Measurements from ENCODE around the gene RAB9A.

RAB9A gene

DNA sequence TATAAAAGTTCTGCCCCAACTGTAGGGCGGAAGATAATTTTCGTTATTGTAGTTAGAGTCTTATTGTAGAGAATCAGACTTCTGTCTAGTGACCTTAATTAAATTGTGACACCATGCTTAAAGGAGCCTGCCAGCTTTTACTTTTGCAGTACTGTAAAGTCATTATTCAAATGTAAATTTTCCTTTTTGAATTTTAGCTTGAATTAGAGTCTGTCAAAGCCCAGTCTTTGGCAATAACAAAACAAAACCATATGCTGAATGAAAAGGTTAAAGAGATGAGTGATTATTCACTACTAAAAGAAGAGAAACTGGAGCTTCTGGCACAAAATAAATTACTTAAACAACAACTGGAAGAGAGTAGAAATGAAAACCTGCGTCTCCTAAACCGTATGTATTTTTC, 67.5 kb downstream of the RAB9A start:
- Histone ChIP-seq H3K9me3 (ENCODE audit: control insufficient read depth, insufficient read depth, low read length) (no peaks in the 10 kb centered on the region), H3K4me1 (ENCODE audit: insufficient read depth, low read length) (peaks cover 17% of the 10 kb centered on the region), H3K36me3 (ENCODE audit: insufficient read depth, low read length) (peaks cover 12% of the 10 kb centered on the region), H3K9ac (ENCODE audit: low read depth, low read length) (no peak overlapping the region)

DNA sequence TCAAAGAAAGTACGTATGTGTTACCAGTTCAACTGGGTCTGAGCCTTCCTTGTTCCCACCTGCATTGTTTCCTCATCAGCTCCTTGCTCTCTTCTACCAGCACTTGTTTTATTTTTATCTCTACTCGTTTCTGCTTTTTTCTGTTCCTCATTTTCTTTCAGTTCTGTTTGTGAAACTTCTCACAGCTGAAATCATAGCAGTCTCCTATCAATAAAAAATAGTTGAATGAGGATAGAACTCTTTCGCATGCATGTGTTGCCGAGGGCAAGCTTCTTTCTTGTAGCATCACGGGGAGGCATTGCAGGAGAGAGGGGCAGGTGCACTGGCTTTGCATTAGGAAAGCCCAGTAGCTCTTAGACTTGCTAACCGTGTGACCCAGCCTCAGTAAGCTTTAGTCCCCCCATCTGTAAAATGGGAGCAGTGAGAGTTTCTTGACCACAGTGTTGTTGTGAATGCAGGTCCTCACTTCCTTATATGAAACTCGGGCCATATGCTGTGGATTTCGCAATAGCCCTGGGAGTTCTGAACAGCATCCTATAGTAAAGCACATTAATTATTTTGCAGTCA, 70.3 kb downstream of the RAB9A start:
- peaks cover 10% of the 10 kb centered on the region for H3K36me3 ChIP-seq (ENCODE audit: insufficient read depth, low read length)
- H3K9ac ChIP-seq (ENCODE audit: low read depth, low read length), result no peak overlapping the region
- no peaks in the 10 kb centered on the region for H3K9me3 ChIP-seq (ENCODE audit: control insufficient read depth, insufficient read depth, low read length)
- H3K4me1 ChIP-seq (ENCODE audit: insufficient read depth, low read length), result peaks cover 33% of the 10 kb centered on the region
